GM18498 (cell line): ENCODE results near the gene CCBE1.
A peak's percentile ranks its signal among the peaks of the same experiment; 100 is the strongest.

Experiments used
- ATAC-seq: cut with Tn5 transposase; IDR thresholded peaks from one replicate; pipeline ENCODE4 v1.9.1; 2021; ENCODE audit warnings: mild to moderate bottlenecking, moderate library complexity; ENCODE audit not compliant: unreplicated experiment

CCBE1 gene

DNA sequence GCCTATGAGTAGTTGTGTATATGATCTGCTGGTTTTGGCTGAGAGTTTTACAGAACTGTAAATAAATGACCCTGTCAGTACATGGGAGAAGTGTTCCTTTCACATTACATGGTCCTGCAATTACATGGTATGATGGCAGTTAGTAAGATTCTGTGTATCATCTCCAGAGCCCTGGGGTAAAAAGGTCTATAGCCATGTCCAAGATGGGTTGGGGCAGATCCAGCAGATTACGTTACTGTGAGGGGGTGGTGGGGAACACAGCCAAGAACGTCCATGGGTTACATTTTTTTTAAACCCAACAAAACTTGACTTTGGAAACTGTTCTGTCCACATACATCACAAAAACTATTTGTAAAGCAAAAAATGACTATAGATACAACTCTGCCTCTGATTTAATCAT lies 274.0 kb downstream of the CCBE1 start:
- no peak for ATAC-seq

DNA sequence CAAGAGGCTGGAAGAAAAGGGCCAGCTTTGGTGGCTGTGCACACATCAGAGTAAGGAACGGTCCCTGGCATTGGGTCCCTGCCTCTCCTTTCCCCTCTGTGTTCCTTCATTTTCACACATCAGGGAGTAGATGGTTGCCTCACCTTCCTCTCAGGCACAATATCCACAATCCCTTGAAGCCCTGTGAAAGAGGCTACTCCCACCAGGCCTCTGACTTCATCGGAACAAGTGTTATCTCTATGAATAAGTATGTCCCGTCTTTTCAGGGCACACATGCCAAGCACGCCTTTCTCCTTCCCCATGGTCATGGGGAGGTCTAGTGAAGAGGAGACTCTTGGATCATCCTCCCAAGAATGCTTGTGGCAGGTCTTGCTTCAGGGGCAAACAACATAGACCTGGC lies 277.0 kb downstream of the CCBE1 start:
- ATAC-seq = no peak

DNA sequence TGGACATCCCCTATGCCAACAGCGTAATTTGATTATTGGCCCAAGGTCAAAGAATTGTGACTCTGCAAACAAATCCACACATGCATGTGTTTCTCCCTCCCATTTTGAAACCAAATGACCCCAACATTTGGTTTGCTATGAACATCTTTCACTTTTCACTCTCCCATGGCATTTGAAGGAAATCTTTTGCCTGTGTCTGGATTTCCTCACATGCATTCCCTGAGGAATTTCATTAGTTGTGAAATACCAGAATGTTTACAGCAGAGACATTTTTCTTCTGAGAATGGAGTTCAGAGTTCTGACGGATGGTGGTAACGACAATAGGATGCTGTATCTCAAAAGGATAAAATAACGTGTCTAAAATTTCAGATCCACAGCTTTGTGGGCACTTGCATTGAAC lies 277.8 kb downstream of the CCBE1 start:
- no peak for ATAC-seq

DNA sequence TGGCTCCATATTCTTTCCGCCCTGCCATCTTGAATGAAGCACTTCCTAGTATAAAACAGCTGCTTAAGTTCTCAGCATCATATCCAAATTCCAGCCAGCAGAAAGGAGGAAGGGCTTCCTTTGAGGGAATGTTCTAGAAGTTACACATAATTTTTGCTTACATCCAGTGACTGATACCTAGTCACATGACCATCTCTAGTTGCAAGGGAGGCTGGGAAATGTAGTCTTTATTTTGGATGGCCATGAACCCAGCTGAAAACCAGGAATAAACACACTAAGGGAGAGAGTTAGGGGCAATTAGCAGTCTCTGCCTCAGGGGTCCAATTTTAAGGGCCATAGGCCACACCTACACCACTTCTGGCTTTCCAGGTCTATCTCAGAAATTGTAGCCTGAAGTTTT lies 280.4 kb downstream of the CCBE1 start:
- ATAC-seq = no peak

DNA sequence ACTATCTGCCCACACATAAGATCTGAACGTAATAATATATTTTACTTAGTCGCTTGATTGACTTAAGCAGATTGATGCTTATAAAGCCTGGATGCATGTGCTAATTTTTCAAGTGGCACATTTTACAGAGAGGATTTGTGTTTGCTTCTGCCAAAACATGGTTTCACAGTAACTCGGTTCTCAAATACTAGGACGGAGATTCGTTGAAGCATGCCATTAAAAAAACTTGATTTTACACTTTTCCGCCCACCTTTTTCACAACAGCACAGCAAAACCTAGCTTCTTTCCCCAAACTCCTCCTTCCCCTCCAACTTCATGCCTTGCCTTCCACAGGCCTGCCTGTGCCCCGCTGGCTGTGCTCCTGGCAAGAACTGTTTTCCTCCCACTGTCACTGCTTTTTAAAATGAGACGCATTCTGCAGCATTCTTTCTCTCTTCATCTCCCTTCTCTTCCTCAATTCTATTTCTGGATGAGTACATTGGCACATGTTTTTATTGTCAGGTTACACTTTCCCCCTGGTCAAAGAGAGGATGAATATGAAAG lies 283.0 kb downstream of the CCBE1 start:
- ATAC-seq = no peak

DNA sequence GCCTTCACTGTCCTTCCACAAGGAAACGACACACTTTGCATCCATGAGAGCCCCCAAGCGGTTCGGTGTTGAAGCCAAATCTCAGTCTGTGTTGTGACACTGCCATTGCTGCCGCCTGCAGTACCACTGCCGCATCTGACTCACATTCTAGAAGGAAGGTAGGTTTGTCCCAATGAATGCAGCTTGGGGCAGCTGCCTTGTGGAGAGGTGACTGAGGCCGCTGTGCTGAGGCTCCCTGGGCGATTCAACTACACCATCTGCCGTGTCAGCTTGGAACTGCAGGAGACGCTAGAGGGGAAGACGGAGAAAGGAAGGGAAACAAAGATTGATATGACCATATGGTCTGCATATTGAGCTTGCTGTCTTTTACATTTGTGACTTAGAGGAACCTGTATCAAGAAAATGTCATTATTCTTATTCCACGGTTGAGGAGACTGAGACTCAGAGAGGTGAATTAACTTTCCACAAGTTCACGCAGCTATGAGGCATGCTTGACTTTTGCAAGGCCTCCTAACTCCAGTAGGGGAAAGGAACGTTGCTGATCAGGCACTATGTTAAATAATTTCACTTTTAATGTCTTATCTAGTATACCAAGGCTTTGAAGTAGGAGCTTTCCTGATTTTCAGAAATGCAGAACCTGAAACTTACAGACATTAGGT lies 294.7 kb downstream of the CCBE1 start:
- ATAC-seq = peak; percentile 99

DNA sequence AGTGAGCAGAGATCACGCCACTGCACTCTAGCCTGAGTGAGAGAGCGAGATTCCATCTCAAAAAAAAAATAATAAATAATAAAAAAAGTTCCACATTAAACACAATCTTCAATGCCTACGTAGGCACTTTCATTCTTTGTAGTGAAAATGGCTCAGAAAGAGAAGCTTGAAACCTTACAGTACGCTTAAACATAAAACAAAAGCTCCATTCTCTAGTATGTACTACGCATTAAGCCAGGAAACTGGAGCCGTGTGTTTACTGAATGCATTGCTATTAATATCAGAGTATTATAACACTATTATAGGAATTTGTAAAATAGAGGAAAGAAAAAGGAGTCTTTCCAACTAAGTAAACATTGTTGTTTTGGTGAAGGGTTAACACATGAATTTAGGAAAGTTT lies 296.8 kb downstream of the CCBE1 start:
- ATAC-seq = no peak

DNA sequence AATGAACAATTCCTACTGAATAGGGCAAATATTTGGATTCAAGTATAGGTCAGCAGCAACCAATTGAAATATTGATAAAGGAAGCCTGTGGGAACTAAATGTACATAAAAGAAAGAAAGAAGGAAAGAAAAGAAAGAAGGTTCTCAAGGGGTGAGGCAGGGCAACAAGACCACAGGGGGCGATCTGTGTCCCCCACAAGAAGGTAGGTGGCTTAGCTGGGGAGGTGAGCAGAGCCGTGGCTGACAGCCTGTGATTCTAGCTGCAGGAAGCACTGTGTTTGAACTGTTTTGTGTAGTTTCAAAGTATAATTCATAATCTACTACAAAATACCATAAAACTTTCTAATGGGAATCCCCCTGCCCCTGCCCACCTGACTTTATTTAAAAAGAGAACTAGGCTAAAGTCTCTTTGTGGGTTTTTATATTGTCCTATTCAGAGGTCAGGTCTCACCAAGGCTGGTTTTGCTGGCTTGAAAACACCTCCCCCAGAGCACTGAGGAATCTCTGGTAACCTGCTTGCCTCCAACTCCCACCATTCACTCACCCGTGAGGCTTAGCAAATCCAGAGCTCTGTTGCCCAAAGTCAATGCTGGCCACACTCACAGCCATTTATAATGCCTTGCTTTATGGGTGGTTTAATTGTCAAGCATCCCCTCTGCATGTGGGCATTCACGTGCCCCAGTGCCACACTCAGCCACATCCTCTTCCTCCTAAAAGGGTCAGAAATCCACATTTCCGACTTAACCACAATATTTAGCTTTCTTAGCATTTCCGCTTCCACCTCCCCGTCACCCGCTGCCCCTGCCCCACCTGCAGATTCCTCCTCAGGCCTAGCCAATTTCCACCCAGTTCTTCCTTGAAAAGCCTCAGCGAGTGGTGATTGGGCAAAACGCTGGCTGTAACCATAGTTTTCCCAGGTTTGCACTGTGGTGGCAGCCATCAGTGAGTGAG lies 301.7 kb downstream of the CCBE1 start:
- ATAC-seq = no peak

DNA sequence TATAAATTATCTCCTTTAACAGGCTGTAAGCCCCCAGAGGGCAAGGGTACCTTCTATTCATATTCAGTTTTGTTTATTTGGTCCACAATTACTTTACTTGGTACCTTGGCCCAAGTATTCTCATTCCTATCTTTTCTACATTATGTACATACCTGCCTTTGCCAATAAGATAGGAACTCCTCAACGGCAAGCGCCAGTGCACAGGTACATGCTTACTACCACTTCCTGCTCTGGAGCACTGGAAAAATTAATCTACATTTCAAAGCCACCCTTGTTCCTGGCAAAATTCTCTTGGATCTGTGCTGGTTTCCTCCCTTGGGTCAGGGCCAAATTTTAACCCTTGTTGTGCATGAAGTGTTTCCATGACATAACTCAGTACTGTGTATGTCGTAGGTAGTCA lies 303.8 kb downstream of the CCBE1 start:
- ATAC-seq = no peak

DNA sequence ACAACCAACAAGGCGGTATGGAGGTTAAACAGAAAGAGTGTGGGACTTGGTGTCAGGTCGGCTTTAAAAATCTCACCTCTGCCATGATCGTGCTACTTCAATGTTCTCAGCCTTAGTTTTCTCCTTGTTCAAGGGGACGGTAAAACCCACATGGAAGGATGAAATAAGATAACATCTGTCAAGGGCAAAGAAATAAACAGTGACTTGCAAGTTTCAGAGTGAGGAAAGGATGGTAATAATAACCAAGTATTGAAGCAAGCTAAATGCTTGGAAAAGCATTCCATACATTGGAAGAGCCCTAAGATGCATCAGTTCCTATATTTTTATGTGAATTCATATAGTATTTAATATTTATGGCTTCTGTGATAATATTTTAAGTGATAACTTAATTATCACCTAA lies 308.4 kb downstream of the CCBE1 start:
- no peak for ATAC-seq

DNA sequence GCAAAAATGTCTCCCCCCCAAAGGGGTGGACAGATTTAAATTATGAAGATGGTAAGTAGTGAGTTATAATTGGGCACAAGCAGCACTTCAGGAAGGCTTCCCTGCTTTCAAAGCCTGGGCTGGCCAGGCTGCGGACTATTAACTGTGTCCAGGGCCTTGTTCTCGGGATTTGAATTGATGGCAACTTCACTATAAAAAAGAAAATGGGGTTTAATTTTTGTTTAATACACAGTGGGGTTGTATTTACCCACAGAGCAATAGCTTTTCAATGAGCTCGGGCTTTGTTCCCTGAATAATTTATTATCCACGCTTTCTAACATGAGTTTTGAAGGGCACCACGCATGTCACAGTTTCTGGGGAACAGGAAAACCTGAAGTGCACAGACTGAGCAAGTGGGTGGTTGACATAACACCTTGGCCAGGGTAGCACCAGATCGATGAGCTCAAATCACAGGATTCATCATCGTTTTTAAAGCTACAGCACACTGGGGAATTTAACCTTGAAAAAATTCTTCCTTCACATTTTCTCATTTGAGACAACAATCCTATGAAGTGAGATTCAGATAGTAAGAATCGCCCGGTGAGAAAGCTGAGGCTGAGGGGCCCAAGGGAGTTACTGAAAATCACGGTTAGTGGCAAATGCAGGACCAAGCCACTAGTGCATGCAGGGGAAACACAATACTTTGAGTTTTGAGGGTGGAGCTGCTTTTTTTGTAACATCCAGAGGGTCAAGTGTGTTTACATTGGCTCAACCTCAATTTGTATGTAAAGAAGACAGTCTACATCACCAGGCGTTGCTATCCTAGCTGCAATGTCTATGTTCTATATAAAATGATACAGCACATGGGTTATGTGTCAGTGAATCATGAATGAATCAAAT lies 309.3 kb downstream of the CCBE1 start:
- ATAC-seq = no peak

DNA sequence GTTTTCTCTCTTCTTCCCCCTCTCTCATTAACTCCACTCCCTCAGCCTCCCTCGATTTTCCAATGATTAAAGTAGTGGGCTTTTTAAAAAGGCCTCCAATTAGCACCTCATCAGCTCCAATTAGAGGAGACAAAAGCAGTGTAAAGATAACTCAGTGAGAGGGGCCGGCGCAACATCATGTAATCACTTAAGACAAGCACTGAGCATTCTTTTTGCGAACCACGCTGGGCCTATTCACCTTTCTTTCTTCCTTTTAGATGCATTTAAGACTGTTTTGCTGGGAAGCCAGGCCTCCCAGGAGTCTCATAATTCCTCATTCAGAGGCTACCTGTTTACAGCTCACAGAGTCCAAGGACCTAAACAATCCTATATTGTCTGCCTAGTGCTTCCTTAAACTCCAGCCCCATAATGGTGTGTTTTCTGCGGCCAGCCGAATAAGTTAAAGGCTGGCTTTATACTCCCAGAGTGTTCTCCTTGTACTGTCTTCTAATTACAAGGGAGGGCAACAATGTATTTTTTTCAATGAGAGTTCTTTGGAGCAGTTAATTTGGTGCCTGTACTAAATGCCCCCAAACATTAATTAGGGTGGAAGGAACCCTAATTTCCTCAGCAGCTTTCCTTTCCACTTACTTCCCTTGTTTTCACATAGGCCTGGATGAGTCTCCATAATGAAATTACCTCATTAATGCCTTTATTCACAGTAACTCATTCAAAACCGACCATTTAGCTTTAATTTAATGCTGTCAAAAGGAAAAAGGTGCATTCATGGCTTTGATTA lies 310.1 kb downstream of the CCBE1 start:
- no peak for ATAC-seq

DNA sequence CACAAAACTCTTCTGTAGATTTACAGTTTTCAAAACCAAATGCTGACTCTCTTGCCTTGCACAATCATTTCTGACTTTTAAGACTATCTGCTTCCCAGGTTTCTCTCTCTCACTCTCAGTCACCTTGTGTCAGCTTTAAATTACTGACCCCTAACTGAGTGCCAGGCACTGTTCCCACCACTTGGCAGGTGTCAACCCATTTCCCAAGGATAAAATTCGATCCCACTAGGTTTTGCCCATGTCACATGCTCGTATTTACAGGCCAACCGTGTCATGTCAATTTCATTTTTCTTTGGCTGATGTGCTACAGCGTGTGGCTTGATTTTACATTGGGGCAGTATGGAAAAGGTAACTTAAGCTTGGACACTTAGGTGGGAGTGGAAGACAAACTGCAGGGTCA lies 312.0 kb downstream of the CCBE1 start:
- ATAC-seq = no peak

DNA sequence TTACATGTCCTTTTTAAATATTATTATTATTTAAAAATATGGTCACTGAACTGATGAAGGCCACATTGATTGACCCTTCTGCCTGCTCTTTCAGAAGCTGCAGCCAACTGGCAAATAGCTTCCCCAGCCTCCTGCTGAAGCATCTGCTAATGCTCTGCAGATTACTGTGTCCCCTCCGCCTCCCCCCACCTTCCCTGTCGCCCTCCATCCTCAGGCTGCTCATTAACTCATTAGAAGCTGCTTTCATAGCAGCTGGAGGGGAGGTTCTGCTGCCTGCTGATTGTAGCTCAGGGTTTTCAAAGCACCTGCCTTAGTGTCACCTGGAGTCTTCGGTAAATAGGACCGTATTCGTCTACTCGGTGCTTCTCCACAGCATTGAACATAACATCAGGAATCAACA lies 313.4 kb downstream of the CCBE1 start:
- ATAC-seq = no peak

DNA sequence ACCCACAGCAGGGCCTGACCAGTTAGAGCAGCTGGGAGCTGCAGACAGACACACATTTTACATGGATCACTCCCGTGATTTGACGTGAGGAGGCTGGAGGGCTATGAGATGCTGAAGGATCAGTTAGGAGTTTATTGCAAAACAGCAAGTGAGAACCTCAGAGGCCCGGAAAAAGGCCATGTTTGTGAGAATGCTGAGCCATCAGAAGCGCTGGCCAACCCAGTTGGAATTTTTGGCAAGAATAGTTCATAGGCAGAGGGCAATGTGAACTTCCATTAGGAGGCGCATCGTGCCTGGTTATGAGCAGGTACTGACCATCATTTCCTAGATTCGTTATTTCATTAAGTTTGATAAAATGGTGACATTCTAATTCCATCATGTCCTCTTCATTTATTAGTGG lies 314.8 kb downstream of the CCBE1 start:
- ATAC-seq = no peak

DNA sequence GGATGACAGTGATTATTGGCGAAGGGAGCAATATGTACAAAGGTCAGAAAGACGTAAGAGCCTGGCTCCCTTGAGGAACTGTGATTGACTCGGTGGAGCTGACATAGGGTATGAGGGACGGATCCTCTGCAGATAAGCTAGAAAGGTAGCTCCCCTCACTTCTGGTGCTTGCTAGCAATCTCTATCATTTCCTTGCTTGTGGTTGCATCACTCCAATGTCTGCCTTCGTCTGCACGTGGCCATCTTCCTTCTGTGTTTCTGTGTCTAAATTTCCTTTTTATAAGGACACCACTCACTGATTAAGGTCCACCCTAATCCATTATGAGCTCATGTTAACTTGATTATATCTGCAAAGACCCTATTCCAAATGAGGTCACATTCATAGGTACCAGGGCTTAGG lies 315.3 kb downstream of the CCBE1 start:
- ATAC-seq = no peak
